NCI-H1436 (cell line): ENCODE measurements around the gene SARDH.

Source experiments
- DNase-seq: peaks from one replicate; lab custom pipeline; 2025; lab: John Stamatoyannopoulos, UW

SARDH gene

DNA sequence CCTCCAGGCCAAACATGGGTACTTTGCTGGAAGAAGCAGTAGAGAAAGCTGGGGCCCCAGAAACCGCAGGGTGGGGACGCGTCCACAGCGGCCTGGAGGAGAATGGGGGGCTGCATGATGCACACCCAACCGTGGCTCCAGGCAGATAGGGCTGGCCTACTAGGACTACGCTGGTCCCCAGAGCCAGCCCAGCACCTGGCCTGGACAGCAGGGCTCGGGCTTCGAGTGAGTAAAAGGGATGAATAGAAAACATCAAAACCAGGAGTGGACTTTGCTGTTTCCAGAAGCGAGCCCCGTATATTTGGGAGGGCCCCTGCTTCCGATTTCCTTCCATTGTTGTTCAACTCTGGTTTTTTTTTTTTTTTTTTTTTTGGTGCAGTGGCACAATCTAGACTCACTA lies 71.3 kb downstream of the SARDH start:
- no peak for DNase-seq

DNA sequence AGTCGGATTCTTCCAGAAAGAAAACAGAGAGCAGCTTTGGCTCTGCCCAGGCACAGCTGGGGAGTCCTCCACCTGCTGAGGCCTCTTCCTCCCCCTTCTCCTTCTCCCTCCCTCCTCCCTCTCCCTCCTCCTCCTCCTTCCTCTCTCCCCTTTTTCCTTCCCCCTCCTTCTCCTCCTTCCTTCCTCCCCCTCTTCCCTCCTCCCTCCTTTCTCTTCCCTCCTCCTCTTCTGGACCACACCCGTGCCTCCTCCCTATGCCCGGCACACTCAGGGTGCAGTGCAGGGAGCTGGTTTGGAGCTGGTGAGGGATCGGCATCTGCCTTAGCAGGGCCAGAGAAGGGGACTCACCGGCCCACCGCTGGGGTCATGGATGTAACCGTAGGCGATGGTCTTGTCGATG lies 71.8 kb downstream of the SARDH start:
- DNase-seq = no peak

DNA sequence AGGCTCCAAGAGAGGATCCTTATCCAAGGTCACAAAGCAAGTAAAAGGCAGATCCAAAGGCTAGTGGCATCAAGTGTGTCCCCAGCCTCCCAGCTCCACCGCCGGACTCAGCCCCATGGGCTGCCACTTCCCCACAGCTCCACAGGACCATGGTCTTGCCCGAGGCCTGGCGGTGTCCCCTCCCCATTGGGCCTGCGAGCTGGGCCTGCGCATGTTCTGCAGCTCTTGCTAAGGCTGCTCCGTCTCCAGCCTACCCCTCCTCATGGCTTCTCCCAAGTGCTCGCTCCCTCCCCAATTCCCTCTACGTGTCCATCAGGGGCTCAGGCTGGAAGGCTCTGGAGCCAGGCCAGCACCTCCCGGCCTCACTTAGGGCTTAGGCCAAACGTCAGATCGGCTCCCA lies 72.6 kb downstream of the SARDH start:
- DNase-seq = no peak

DNA sequence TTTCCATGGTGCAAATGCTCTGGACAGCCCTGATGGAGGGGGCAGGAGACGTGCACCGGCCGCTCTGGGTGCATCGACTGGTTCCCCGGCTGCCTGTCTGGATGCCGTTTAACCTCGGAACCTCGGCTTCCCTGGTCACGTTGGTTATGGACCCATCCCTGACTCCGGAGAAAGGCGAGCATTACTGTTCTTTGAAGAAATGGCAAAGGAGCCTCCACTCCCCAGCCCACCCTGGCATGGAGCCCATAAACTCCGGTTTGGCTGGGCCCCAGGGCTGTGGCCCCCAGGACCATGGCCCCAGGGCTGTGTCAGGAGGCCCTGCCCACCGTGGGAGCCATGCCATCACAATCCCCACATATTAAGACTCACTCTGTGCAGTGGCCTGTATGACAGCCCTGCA lies 73.1 kb downstream of the SARDH start:
- DNase-seq = no peak

DNA sequence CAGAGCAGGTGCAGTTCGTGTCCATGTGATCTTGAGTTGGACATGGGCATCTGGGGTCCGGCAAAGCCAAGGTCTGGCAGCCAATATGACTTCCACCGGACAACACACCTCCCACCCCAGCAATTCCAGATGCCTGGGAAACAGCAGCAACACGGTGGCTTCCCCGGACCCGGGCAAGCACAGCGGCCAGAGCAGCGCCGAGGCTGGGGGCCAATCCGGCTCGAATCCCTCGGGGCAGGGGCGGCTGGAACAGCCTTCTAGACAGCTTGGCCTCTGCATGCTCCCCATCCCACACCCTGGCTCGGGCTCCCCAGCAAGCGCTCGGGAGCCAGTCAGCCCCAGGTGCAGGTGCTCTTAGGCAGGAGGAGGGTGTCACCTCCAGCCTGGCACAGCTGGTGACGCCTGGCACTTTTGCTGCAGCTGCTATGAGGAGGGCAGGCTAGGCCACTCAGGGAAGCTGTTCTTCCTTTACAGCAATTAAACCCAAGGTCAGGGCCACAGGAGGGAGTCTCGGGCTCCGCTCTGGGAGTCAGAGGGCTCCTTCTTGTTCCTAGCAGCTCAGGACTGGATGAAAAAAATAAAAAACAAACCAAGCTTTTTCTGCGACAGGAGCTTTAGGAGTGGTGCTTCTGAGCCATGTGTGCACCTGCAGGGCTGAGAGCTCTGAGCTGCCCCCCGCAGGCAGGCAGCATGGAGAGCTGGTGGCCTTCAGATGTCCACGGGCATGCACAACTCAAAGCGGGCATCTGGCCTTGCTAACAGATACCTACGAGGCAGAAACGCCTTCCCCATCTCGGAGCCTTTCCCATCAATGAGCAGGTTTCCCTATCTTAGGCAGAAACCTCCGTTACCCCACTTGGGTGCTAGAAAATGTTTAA lies 73.7 kb downstream of the SARDH start:
- no peak for DNase-seq

DNA sequence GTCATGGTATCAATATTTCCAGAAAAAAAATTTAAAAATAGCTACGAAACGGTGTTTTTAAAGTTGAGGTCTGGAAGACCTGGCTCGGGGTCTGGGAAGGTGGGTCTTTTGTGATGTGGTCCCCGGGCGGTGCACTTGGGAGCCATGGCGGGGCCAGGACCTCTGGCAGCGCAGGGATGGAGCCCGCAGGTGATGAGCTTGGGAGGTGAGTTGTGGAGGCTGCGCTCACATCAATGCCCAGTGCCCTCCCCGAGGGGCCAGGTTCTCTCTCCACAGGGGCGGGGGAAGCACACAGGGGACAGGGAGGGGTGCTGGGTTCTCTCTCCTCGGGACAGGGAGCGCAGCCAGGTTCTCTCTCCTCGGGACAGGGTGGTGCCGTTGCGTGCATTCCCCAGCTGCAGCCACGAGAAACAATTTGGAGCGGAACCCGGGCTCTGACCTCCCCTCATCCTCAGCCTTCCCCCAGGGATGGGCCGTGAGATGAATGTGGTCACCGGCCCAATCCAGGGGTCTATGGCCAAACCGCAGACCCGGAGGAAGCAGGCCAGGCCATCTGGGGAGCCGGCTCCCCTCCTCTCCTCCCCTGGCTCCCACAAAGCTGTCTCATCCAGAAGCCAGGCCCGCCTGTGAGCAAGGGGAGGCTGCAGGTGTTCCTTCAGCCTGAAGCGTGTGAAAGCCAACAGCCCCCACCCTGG lies 76.2 kb downstream of the SARDH start:
- no peak for DNase-seq

DNA sequence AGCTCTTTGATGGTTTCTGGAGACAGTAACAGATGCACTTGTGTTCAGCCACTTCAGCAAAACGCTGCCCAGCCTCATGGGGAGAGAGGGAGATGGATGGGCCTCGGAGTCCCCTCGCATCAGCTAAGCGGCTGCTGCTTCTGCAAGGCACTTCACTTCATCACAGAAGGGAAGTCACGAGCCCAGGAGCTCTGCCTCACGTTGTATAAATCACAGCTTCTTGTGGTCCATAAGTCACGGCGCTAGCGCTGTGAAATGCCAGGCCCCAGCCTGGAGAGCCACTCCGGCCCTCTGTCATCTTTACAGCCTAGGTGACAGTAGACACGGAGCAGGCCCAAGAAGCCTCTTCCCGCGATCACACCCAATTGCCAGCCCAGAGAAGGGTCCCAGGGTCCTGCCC lies 78.6 kb downstream of the SARDH start:
- no peak for DNase-seq

DNA sequence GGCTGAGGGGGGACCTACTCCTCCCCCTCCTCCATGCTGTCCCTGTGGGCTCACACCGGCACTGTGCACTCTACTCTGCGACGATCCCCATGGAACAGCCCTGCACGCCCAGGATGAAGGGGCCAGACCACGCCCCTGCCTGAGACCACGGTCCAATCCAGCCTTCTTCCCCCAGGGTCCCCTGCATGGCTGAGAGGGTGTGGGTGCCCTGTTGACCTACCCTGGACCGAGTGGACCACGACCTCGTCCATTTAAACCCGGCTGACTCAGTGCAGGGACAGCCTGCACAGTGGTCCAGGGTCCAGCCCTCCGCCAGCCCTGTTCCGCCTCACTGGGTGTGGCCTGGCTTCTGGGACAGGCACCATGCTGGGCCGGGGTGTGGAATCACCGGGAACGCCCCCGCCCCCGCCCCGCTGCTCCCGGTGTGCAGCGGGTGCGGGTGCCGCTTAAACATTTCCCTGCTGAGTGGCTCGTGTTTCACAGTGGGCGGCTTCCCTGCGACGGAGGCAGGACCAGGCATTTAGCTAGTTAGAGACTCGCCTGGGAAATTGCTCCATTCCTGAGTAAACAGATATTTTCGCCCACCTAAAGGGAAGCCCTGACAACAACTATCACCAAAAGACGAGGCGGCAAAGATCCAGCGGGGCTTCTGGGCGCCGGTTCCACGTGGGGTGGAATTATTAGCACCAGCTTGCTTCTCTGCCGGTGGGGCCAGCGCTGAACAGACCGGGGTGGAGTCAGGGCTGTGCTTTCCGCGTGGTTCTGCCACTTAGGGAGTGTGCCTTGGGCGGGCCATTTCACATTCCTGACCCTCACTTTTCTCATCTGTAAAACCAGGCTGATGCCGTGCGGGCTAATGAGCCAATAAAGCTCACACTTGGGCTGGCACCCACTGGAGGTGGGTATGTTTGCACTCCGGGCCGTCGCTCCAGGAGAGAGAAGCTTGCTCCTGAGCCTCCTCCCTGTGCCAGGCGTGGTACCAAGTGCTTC lies 79.4 kb downstream of the SARDH start:
- no peak for DNase-seq

DNA sequence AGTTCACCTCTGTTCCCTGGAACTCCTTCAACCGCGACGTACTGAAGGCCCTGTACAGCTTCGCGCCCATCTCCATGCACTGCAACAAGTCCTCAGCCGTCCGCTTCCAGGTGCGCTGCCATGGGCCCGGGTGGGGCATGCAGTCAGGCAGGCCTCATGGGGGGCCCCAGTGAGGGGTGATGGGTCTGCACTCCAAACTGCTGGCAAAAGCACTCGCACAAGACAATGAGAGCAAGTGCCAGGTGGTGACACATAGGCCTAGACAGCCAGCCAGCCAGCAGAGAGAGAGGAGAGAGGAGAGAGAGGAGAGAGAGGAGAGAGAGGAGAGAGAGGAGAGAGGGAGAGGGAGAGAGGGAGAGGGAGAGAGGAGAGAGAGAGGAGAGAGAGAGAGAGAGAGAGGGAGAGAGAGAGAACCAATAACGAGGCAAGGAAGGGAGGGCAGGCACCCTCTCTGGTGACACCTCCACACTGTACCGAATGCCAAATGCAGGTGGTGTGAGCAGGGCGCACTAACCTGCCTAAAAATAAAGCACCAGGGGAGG lies 81.0 kb downstream of the SARDH start:
- DNase-seq = peak; percentile 33

DNA sequence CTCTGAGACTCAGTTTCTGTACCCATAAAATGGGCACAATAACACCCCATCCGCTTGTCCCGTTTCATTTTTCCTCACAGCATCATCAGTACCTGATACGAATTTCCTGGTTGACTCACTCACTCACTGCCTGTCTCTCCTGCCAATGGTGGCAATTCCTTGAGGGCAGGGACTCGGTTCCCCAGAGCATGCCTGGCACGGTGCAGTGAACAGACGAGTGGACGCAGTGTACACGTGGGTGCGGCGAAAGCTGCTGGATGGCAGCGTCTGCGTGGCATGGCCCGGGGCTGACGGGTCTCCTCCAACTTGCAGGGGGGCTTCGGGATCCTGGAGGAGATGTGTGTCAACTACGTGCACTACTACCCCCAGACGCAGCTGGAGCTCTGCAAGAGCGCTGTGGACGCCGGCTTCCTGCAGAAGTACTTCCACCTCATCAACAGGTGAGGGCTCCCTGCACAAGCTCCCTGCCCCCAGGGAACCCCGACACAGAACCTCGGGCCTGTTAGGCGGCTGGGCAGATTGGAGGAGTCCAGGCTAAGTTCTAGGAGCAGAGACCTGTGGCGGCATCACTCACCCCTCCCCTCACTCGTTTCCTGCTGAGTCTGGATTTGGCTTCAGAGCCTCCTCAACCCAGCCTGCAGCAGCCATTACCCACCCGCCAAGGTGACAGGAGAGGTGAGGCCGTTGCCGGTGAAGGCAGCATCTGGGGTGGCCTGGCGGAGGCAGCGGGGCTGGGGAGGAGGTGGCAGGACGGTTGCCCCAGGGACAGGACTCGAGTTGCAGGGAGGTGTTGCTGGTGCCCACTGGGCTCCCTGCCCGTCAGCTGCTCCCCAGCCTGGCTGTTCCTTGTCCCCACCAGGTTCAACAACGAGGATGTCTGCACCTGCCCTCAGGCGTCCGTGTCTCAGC lies 81.7 kb downstream of the SARDH start:
- peak; percentile 36 for DNase-seq

DNA sequence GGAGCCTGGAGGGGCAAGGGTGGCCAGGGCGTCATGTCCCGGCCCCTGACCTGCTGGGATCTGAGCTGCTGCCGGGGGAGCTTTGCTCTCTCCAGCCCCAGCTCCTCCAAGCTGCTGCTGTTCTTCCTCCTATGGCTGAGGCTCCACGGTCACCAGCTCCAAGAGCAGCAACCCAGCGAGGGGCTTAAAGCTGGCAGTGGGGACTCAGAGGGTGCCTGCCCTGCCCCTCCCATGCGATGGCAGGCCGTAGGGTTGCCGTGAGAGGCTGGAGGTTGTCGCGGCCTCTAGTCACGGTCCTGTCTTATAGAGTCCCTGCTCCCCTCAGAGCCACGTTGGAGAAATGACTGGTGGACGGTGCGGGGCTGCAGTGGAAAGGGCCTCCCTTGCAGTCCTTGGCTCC lies 82.5 kb downstream of the SARDH start:
- DNase-seq = no peak

DNA sequence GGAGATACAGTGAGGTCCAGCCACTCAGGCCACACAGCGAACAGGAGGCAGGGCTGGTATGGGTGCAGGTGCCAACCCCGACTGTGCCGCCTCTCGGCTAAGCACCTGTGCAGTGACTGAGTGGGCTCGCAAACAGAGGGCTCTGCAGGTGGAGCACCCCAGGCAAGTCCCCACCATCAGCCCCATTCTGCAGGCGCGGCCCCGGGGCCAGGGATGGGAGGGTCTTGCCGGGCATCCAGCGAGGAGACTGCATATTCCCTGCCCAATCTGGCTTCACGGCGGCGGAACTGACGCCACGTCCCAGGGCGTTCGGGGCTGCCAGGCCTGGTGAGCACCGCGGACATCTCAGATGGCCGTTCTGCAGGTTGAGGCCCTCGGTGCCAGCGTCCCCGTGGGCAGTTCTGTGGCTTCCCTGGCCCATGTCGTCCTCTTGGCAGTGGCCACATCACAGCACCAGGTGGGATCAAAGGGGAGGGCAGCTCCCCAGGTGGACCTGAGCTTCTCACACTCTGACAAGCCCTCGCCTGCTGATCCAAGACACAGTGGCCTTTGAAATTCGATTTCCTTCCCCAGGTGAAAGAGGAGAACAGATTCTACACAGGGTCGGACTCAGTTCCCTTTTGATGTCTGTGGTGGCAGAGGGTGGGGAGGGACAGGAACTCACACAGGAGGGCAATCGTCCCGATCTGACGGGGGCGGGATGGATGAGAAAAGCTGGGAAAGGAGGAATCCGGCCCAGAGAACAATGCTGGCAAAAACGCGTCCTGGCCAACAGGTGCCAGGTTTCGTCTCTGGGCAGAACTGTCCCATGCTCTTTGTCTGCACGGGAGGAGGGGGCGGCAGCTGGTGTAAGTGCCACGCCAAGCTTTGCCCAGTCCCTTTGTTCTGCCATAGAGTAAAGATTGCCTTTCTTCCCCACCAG lies 83.2 kb downstream of the SARDH start:
- no peak for DNase-seq

DNA sequence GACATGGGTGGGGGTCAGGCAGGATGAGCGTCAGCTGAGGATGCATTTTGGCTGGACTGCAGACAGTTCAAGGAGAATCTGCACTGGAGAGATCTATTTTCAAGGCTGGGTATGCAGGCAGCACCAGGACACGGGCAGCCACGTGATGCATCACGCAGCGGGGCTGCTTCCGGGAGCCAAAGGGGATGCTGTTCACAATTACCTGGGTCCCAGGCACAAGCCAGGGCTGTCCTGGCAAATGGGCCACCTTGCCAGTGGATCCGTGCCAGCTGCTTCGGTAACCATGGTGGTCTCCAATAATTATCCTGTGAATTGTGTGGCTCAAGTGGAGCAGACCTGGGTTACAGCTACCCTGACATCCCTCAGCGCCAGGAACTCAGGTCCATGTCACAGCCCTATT lies 84.5 kb downstream of the SARDH start:
- DNase-seq = no peak

DNA sequence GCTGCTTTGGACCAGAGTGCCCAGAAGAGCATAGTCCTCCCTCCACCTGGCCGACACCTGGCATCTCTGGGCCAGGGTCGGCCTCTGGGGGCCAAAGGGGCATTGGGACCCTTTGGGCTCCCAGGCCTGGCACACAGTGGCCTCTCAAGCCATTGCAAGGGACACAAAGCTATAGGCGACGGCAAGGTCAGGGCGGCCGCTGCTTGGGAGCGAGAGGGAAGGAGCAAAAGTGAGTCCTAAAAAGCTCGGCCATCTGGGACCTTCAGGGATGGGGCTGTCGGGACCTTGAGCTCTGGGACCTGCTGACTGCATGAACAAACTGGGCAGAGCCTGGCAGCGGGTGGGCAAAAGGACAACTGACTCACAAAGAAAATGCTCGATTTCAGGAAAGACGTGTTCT lies 88.1 kb downstream of the SARDH start:
- no peak for DNase-seq

DNA sequence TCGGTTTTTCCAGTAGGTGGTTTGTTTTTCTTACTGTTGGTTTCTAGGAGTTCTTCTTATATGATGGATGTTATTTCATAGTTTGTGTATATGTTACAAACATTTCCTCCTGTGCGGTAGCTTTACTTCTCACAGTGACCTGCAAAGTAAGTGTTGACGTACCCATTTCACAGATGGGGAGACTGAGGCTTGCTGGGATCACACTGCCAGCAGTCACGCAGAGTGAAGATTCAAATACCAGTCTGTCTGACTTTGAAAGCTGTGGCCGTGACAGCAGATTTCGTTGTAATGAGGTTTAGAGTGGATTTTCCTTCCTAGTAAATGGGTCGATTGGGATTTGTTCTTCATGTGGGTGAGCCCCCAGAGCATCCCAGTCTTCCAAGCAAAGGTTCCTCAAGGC lies 89.0 kb downstream of the SARDH start:
- no peak for DNase-seq

DNA sequence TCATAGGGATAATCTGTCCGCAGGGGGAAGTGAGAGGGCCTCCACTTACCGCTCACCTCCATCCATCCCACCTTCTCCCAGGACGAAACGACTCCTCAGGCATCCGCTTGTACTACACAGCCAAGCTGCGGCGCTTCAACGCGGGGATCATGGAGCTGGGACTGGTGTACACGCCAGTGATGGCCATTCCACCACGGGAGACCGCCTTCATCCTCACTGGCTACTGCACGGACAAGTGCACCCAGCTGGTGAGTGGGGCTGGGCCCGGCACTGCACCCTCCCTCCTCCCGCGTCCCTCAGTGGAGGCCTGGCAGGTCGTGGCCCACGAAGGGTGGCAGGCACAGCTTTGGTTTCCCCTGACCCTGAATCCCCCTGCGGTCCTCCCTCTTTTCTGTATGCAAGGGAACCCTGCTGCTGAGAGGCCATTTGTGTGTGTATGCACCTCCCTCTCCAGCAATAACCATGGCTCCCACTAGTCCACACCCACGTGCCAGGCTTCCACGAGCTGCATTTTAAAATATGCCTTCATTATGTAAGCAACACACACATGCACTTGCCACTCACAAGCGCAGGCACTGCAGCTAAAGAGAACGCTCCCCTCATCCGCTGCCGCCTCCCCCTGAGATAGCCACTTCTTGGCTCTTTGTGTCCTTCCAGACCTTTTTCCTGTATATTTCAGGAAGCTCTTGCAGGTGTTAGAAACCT lies 90.2 kb downstream of the SARDH start:
- DNase-seq = no peak

DNA sequence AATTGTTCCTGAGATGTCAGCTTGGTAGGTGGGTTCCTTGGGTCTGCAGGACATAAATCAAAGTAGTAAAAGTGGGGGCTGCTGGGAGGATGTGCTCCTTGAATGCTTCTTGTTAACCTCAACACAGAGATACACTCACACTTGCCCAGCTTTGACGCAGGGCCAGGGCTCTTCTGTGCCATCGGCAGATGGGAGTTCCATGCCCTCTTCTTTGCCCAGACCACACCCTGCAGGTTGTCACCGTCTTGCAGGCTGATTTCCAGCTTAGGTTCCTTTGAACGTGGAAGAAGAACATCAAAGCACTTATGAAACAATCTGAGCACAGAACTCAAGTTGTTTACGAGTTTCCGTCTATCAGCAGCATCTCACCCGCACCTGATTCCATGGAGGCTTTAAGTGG lies 91.0 kb downstream of the SARDH start:
- no peak for DNase-seq

DNA sequence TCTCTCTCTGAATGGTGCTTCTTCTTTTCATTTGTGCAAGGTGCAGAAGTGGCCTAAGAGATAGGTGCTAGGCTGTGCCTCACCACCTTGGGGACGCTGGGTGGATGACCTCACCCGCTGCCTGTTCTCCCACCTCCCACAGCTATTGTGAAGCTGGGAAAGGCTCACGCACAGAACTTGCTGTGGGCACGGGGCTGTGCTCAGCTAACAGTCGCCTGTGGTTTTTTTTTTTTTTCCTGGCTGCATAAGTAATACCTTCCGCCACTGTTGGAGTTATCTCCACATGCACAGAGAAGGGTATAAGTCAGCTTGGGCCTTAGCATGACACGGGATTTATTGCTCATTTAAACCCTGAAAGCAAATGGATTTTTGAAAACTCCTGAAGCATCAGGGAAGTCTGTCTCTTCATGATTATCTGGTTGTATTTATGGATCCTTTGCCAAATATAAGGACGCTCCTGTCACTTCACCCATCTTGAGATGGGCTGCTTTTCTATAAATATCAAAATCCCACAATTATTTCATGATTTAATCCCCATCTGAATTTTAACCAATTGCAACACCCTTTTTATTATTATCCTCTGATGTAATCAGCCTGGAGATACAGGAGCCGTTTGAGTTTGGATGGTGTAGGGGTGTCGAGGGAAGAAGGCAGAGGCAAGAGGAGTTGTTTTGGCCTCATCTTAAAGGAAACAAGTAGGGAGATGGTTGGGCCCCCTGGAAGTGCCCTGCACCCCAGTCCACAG lies 93.0 kb downstream of the SARDH start:
- DNase-seq = no peak
